ENCODE measurements around the gene LDLRAD3. TPM values are rescaled to one million over a fixed set of nuclear protein-coding genes. Genes with fewer than 3 reads are reported as not detected.

Gene LDLRAD3
- total and polyA plus RNA-seq, 5 experiments from 2014 or later: not detected

DNA sequence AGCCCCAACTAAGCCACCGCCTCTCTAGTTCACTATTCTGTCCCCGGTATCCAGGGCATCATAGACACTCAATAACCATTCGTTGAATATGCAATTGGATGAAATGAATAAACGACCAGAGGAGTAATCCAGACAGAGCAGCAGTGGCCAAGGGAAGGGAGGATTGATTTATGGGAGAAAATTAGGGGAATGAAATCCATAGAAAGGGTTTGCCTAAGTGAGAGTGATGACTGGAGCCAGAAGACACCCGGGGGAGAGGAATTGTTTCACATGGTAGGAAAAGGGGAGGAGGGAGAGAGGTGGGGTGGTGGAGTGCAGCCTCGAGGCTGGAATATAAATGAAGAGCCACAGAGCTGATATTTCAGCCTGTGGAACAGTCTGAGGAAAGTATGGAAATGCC, 177.2 kb downstream of the LDLRAD3 start:
- POLR2A ChIA-PET: no interaction called here
- Mint-ChIP-seq H3K4me3 (no peak overlapping the region), H3K9me3 (peaks cover 0 to under 1% (median 0%) of the 10 kb centered on the region in 9 donors), H3K4me1 (no peaks in the 10 kb centered on the region), H3K27me3 (peaks cover 6 to 23% (median 11%) of the 10 kb centered on the region in 5 donors), H3K27ac (no peak overlapping the region), H3K36me3 (no peaks in the 10 kb centered on the region)
- DNase-seq (no peak), ATAC-seq (no peak)

DNA sequence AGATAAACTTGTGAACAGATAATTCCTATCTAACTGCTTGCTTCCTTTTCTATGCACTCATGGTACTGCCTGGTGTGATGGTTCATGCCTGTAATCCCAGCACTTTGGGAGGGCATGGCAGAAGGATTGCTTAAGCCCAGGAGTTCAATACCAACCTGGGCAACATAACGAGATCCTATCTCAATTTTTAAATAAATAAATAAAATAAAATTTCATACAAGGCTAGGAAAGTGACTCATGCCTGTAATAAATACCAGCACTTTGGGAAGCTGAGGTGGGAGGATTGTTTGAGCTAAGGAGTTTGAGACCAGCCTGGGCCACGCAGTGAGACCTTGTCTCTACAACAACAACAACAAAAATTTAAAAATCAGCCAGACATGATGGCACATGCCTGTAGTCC, 178.8 kb downstream of the LDLRAD3 start:
- H3K27ac Mint-ChIP-seq: no peak overlapping the region
- no peak for DNase-seq
- POLR2A ChIA-PET: no interaction called here
- ATAC-seq: no peak
- peaks cover 6 to 30% (median 9%) of the 10 kb centered on the region in 5 donors for H3K27me3 Mint-ChIP-seq
- H3K4me3 Mint-ChIP-seq: no peak overlapping the region
- no peaks in the 10 kb centered on the region for H3K36me3 Mint-ChIP-seq
- no peaks in the 10 kb centered on the region for H3K4me1 Mint-ChIP-seq
- H3K9me3 Mint-ChIP-seq: peaks cover 0 to 1% (median 0%) of the 10 kb centered on the region in 9 donors

DNA sequence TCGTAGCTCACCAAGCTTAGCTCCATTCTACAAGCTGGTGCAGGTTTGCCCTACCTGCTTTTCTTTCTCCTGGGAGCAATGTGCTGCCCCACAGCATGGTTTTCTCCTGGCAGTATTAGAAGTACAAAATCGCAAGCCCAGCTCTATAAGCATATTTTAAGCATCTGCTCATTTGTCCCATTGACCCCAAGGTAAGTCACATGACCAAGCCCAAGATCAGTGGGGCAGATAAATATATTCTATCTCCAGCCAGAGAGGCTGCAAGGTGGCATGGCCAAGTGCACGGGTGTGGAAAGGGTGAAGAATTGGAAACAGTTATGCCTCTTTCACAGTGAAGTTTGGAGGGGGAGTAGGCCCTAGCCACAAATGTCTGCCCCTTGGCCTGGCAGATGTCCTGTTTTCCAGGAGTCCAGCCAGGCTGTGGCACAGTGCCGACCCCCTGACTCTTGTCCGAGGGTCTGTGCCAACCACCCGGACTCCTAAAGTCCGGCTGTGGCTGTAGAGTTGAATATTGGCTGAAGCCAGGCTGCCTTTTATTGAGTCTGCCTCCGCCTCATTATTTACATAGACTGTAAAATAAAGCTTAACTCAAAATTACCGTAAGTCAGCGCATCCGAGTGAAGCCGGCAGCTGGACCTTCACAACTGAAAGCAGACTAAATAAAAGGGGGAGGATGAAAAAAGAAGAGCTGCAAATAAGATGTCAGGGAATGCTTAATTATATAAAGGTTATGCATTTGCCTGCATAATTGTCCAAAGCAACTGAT, 179.7 kb downstream of the LDLRAD3 start:
- no peak overlapping the region for H3K4me3 Mint-ChIP-seq
- no peaks in the 10 kb centered on the region for H3K36me3 Mint-ChIP-seq
- ATAC-seq (no peak), DNase-seq (no peak)
- POLR2A ChIA-PET: no interaction called here
- H3K27me3 Mint-ChIP-seq: peaks cover 4 to 30% (median 6%) of the 10 kb centered on the region in 5 donors
- no peaks in the 10 kb centered on the region for H3K4me1 Mint-ChIP-seq
- H3K9me3 Mint-ChIP-seq: peaks cover 0 to 1% (median 0%) of the 10 kb centered on the region in 9 donors
- H3K27ac Mint-ChIP-seq: no peak overlapping the region

DNA sequence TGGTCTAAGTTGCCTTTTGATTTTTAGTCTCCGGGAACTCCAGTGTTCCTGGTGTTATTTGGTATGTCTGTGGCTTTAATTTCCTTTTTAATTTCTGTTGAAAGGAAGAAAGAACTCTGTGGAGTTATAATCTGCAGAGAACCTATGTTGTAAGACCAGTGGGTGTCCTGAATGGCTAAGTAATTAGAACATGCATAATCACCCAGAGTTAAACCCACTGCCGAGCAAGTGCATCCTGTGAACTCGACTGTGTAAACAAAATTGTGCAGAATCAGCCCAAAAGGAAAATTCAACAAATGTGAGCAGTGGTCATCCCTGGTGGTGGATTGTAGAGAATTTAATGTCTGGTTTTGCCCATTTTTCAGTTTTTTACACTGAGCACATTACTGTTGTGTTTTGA, 182.8 kb downstream of the LDLRAD3 start:
- Mint-ChIP-seq H3K4me3 (no peak overlapping the region), H3K36me3 (no peaks in the 10 kb centered on the region), H3K9me3 (peaks cover 0 to 1% (median 0%) of the 10 kb centered on the region in 9 donors), H3K27me3 (peaks cover 7 to 34% (median 13%) of the 10 kb centered on the region in 5 donors), H3K27ac (no peak overlapping the region), H3K4me1 (no peaks in the 10 kb centered on the region)
- ATAC-seq (no peak), DNase-seq (no peak)
- POLR2A ChIA-PET: no interaction called here

- H3K27ac Mint-ChIP-seq: no peak overlapping the region
- peaks cover 7 to 41% (median 13%) of the 10 kb centered on the region in 5 donors for H3K27me3 Mint-ChIP-seq
- no peak overlapping the region for H3K4me3 Mint-ChIP-seq
- DNase-seq (no peak), ATAC-seq (no peak)
- H3K36me3 Mint-ChIP-seq: no peaks in the 10 kb centered on the region
- H3K4me1 Mint-ChIP-seq: no peaks in the 10 kb centered on the region
- POLR2A ChIA-PET: no interaction called here
- peaks cover 0 to 1% (median 0%) of the 10 kb centered on the region in 9 donors for H3K9me3 Mint-ChIP-seq
These were observed 183.7 kb downstream of the LDLRAD3 start for GRCh38 chr11:36127550-36127949.

- Mint-ChIP-seq H3K36me3 (no peaks in the 10 kb centered on the region), H3K9me3 (peaks cover 0 to 1% (median 0%) of the 10 kb centered on the region in 9 donors), H3K27me3 (peaks cover 7 to 38% (median 8%) of the 10 kb centered on the region in 5 donors), H3K4me1 (no peaks in the 10 kb centered on the region), H3K27ac (no peak overlapping the region), H3K4me3 (no peak overlapping the region)
- no peak for DNase-seq
- POLR2A ChIA-PET: no interaction called here
- ATAC-seq: no peak
These were observed 186.1 kb downstream of the LDLRAD3 start for GRCh38 chr11:36129955-36130354.

DNA sequence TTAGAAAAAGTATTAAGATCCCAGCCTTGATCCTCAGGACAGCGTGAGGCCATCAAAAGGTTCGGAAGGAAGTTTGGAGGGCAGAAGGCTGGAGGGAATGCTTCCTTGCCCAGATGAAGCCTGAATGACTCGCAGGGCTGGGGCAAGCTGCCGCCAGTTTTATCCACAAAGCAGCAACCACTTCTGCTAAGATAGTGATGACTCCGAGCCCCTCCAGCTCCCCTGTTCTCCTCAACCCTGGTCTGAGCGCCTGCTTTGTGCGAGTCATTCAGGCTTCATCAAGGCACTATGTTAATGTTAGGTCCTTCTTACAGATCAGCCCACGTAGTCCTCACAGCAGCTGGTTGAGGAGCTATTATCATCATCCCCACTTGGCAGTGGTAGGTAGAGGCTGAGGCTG, 186.5 kb downstream of the LDLRAD3 start:
- H3K4me3 Mint-ChIP-seq: no peak overlapping the region
- ATAC-seq: no peak
- H3K27me3 Mint-ChIP-seq: peaks cover 6 to 34% (median 7%) of the 10 kb centered on the region in 5 donors
- no peaks in the 10 kb centered on the region for H3K4me1 Mint-ChIP-seq
- no peaks in the 10 kb centered on the region for H3K36me3 Mint-ChIP-seq
- DNase-seq: no peak
- POLR2A ChIA-PET: no interaction called here
- H3K27ac Mint-ChIP-seq: no peak overlapping the region
- H3K9me3 Mint-ChIP-seq: peaks cover 0 to 1% (median 0%) of the 10 kb centered on the region in 9 donors

GRCh38 chr11:36131721-36132397, 188.0 kb downstream of the LDLRAD3 start:
- peaks cover 6 to 21% (median 11%) of the 10 kb centered on the region in 5 donors for H3K27me3 Mint-ChIP-seq
- peak in 1 of 10 donors; percentile 5 for DNase-seq

GRCh38 chr11:36132940-36133339, 189.1 kb downstream of the LDLRAD3 start:
- ATAC-seq (no peak), DNase-seq (no peak)
- Mint-ChIP-seq H3K27ac (no peak overlapping the region), H3K36me3 (no peaks in the 10 kb centered on the region), H3K9me3 (no peaks in the 10 kb centered on the region), H3K27me3 (peaks cover 6 to 21% (median 9%) of the 10 kb centered on the region in 5 donors), H3K4me1 (no peaks in the 10 kb centered on the region), H3K4me3 (no peak overlapping the region)
- POLR2A ChIA-PET: no interaction called here

More at GRCh38 chr11:36131721-36132397, 188.0 kb downstream of the LDLRAD3 start:
- H3K4me1 Mint-ChIP-seq: no peaks in the 10 kb centered on the region
- no peak overlapping the region for H3K27ac Mint-ChIP-seq
- H3K36me3 Mint-ChIP-seq: no peaks in the 10 kb centered on the region
- no peak for ATAC-seq
- no peak overlapping the region for H3K4me3 Mint-ChIP-seq
- H3K9me3 Mint-ChIP-seq: no peaks in the 10 kb centered on the region
- POLR2A ChIA-PET: no interaction called here

DNA sequence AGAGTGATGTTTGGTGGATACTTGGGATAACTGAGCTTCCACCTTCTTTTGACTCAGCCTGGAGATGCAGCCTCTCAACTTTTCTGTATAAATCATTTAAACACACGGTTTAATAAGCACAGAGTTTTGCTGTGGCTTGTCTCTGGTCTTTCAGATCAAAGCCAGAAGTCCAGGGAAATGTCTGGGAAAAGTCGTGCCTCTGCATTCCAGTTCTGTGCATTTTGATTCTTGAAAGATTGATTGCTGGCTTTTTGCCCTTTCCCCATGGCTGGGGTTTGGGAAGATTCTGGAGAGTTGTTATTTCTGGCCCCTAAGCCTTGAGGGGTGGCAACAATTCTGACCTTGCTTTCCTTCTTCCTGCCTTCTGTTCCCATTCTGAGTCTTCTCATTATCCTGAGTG, 191.2 kb downstream of the LDLRAD3 start:
- POLR2A ChIA-PET: no interaction called here

DNA sequence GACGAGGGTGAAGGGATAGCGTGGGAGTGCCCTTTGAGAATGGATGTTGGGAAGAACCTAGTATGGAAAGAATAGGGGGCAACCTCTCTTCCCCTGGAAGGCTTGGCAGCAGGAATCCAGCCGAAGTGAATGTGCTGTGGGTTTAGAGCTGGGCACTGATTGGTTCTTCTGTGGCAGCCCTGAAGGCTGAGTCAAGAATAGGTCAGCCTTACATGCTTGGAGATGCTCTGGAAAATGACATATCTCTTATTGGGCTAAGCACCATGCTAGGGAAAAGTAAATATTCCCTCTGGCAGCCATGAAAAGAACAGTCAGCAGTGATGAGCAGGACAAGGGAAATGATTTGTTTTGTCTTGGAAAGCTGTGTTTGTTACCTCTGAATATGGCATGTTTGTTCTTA, 195.9 kb downstream of the LDLRAD3 start:
- H3K9me3 Mint-ChIP-seq: peaks cover 0 to 3% (median 0%) of the 10 kb centered on the region in 9 donors
- ATAC-seq: no peak
- no peak overlapping the region for H3K27ac Mint-ChIP-seq
- H3K4me3 Mint-ChIP-seq: no peak overlapping the region
- H3K4me1 Mint-ChIP-seq: no peaks in the 10 kb centered on the region
- peaks cover 7 to 22% (median 11%) of the 10 kb centered on the region in 5 donors for H3K27me3 Mint-ChIP-seq
- POLR2A ChIA-PET: no interaction called here
- H3K36me3 Mint-ChIP-seq: no peaks in the 10 kb centered on the region
- DNase-seq: no peak

More for the DNA sequence above, 191.2 kb downstream of the LDLRAD3 start:
- ATAC-seq (no peak), DNase-seq (no peak)
- no peak overlapping the region for H3K4me3 Mint-ChIP-seq
- no peaks in the 10 kb centered on the region for H3K9me3 Mint-ChIP-seq
- H3K27me3 Mint-ChIP-seq: peaks cover 5 to 27% (median 7%) of the 10 kb centered on the region in 5 donors
- no peak overlapping the region for H3K27ac Mint-ChIP-seq
- H3K4me1 Mint-ChIP-seq: no peaks in the 10 kb centered on the region
- H3K36me3 Mint-ChIP-seq: no peaks in the 10 kb centered on the region

DNA sequence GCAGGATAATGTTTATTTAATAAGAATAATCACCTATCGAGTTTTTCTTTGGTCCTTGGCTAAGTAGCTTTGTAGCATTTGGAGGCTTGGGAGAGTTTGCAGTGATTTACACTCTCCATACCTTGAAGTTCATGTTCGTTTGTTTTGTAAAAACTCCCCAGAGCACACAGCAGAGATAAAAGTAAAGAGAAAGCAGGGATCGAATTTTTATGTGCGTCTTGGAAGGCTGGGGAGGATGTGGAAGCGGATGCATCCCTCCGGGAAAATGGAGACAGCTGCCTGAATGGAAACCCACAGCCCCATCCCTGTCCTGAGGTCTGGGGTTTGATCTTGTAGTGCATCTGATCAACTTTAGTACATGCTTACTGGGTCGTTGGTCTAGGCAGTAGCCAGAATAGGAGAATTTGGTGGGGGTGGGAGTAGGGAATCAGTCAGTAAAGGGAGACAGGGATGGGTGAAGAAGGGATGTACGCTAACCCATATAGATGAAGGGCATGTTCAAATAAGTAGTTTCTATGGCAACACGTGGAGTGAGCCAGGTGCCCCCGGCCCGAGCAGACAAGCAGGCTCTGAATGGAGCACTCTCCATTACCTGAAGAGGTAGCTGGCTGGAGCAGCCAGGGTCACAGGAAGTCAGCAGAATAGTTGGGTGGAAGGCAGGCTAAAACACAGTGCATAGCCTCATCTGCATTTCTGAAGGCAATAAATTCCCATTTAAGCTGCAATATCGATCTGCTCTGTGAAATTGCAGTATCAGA, 197.5 kb downstream of the LDLRAD3 start:
- peaks cover 0 to 5% (median 0%) of the 10 kb centered on the region in 9 donors for H3K9me3 Mint-ChIP-seq
- DNase-seq: no peak
- no peak for ATAC-seq
- H3K27ac Mint-ChIP-seq: no peak overlapping the region
- H3K36me3 Mint-ChIP-seq: no peaks in the 10 kb centered on the region
- peaks cover 6 to 22% (median 11%) of the 10 kb centered on the region in 5 donors for H3K27me3 Mint-ChIP-seq
- H3K4me3 Mint-ChIP-seq: no peak overlapping the region
- POLR2A ChIA-PET: no interaction called here
- no peaks in the 10 kb centered on the region for H3K4me1 Mint-ChIP-seq

DNA sequence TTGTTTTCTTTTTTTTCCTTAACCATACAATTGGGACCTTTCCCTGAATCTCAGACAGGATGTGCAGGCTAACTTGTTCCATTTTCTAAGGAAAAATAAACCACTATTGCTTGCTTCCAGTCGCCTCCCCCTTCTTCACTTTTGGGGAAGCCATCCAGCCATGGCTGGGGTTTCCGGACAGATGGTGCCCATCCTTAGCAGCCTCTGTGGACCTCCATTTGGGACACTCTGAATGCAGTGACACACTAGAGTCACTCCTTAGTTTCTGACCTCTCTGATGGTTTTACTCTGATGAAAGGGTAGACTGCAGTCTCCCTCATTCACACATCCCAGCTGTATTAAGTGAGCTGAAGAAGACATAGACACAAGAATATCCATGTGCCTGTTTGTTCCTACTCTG, 198.1 kb downstream of the LDLRAD3 start:
- H3K4me3 Mint-ChIP-seq: no peak overlapping the region
- ATAC-seq: no peak
- no peaks in the 10 kb centered on the region for H3K4me1 Mint-ChIP-seq
- H3K9me3 Mint-ChIP-seq: peaks cover 0 to 5% (median 0%) of the 10 kb centered on the region in 9 donors
- peaks cover 6 to 22% (median 11%) of the 10 kb centered on the region in 5 donors for H3K27me3 Mint-ChIP-seq
- POLR2A ChIA-PET: no interaction called here
- H3K27ac Mint-ChIP-seq: no peak overlapping the region
- no peaks in the 10 kb centered on the region for H3K36me3 Mint-ChIP-seq
- no peak for DNase-seq
